HepG2 (cell line): ENCODE data around the gene RUSC1. TPM values are rescaled to one million over a fixed set of nuclear protein-coding genes. Genes with fewer than 3 reads are reported as not detected.
A peak's percentile ranks its signal among the peaks of the same experiment; 100 is the strongest.

ENCODE experiments used
- FOXA3 ChIP-seq: IDR thresholded peaks from 2 replicates; pipeline ENCODE4 v1.6.1; 2016; ENCODE audit warnings: missing genetic modification reagents, missing compliant biosample characterization
- JDP2 ChIP-seq: sonication (generic); formaldehyde crosslinking; IDR thresholded peaks from 2 replicates; pipeline ENCODE4 v1.8.1; 2022; ENCODE audit warnings: missing genetic modification reagents, borderline replicate concordance
- LBX2 ChIP-seq: sonication (generic); formaldehyde crosslinking; IDR thresholded peaks from 2 replicates; pipeline ENCODE4 v1.5.0; 2020; ENCODE audit warnings: missing genetic modification reagents, mild to moderate bottlenecking, borderline replicate concordance
- MEIS2 ChIP-seq: sonication (generic); formaldehyde crosslinking; IDR thresholded peaks from 2 replicates; pipeline ENCODE4 v1.9.0; 2021; ENCODE audit warnings: mild to moderate bottlenecking, missing genetic modification reagents
- MIER3 ChIP-seq: IDR thresholded peaks from 2 replicates; pipeline ENCODE4 v1.6.1; 2016; ENCODE audit warnings: missing compliant biosample characterization, borderline replicate concordance
- MLLT10 ChIP-seq: sonication (generic); formaldehyde crosslinking; IDR thresholded peaks from 2 replicates; pipeline ENCODE4 v1.4.0; 2020; ENCODE audit warnings: missing genetic modification reagents
- NR2F6 ChIP-seq, 2 experiments: IDR thresholded peaks; 2 replicates each; pipeline ENCODE4 v1.6.1; 2016; ENCODE audit warnings: antibody characterized with exemption in 1 of 2, mild to moderate bottlenecking in 1 of 2
- PAXIP1 ChIP-seq: sonication (generic); formaldehyde crosslinking; conservative IDR thresholded peaks from 2 replicates; pipeline ENCODE4 v1.4.0; 2020; ENCODE audit warnings: mild to moderate bottlenecking, missing genetic modification reagents, moderate library complexity
- PHB2 ChIP-seq: fragments of 450-650 bp; IDR thresholded peaks from 2 replicates; pipeline ENCODE4 v1.6.1; 2018; ENCODE audit not compliant: partially characterized antibody
- RXRA ChIP-seq: sonication (generic); formaldehyde crosslinking; IDR thresholded peaks from 2 replicates; pipeline ENCODE4 v1.5.1; 2020; ENCODE audit warnings: missing genetic modification reagents
- ZGPAT ChIP-seq: IDR thresholded peaks from 2 replicates; pipeline ENCODE4 v1.6.1; 2016; ENCODE audit warnings: mild to moderate bottlenecking
- ZNF10 ChIP-seq: sonication (generic); formaldehyde crosslinking; IDR thresholded peaks from 2 replicates; pipeline ENCODE4 v1.4.0; 2020; ENCODE audit warnings: mild to moderate bottlenecking, low read depth, missing genetic modification reagents, borderline replicate concordance
- ZNF274 ChIP-seq: sonication (generic); formaldehyde crosslinking; IDR thresholded peaks from 2 replicates; pipeline ENCODE4 v1.5.1; 2020; ENCODE audit warnings: mild to moderate bottlenecking, missing genetic modification reagents
- ZNF562 ChIP-seq: sonication (generic); formaldehyde crosslinking; IDR thresholded peaks from 2 replicates; pipeline ENCODE4 v1.8.0; 2022; ENCODE audit warnings: missing genetic modification reagents, borderline replicate concordance
- ZNF569 ChIP-seq: sonication (generic); formaldehyde crosslinking; IDR thresholded peaks from 2 replicates; pipeline ENCODE4 v1.5.0; 2020; ENCODE audit warnings: mild to moderate bottlenecking, missing genetic modification reagents, moderate library complexity, borderline replicate concordance
- ZNF709 ChIP-seq: sonication (generic); formaldehyde crosslinking; IDR thresholded peaks from 2 replicates; pipeline ENCODE4 v1.5.0; 2020; ENCODE audit warnings: mild to moderate bottlenecking, missing genetic modification reagents
- polyA plus RNA-seq, 8 experiments: library from polyadenylated mRNA; depleted of rRNA in 3 of 8; stranded (reverse) in 7 of 8; unstranded in 1 of 8; fragments of >200 nt; fragmentation: Illumina TruSeq in 4 of 8; extraction: Trizol in 4 of 8; gene quantifications; 2 replicates each; pipeline versions ENCODE4 v1.2.1 to v1.2.3, GENCODE V29; 2011 to 2016; ENCODE audit warnings: low read depth in 4 of 8, missing spikeins in 1 of 8, mixed read lengths in 1 of 8; ENCODE audit not compliant: insufficient read depth in 1 of 8
- total RNA-seq, 5 experiments: library from RNA; depleted of rRNA; stranded (reverse); fragments of >200 nt; fragmentation: Illumina TruSeq; extraction: Trizol; gene quantifications; 2 replicates each; pipeline ENCODE4 v1.2.3, GENCODE V29; 2016; ENCODE audit warnings: low read depth in 1 of 5
- TF ChIP-seq, protein P1 (sequence below): sonication (generic); formaldehyde crosslinking; IDR thresholded peaks from 2 replicates; pipeline ENCODE4 v1.8.0; 2022; ENCODE audit warnings: mild to moderate bottlenecking, missing genetic modification reagents, borderline replicate concordance
- TF ChIP-seq, protein P2 (sequence below), 2 experiments: IDR thresholded peaks; 2 replicates each; pipeline ENCODE4 v1.6.1; 2011 to 2012; ENCODE audit warnings: low read length in 2 of 2, borderline replicate concordance in 1 of 2, low read depth in 1 of 2, mild to moderate bottlenecking in 1 of 2, moderate library complexity in 1 of 2

RUSC1 gene
- total and polyA plus RNA-seq, 2 of the 13 experiments (the other 11 are each of a cell fraction or from before 2014, with no cell fraction given), result 18.7 to 20.4 TPM

DNA sequence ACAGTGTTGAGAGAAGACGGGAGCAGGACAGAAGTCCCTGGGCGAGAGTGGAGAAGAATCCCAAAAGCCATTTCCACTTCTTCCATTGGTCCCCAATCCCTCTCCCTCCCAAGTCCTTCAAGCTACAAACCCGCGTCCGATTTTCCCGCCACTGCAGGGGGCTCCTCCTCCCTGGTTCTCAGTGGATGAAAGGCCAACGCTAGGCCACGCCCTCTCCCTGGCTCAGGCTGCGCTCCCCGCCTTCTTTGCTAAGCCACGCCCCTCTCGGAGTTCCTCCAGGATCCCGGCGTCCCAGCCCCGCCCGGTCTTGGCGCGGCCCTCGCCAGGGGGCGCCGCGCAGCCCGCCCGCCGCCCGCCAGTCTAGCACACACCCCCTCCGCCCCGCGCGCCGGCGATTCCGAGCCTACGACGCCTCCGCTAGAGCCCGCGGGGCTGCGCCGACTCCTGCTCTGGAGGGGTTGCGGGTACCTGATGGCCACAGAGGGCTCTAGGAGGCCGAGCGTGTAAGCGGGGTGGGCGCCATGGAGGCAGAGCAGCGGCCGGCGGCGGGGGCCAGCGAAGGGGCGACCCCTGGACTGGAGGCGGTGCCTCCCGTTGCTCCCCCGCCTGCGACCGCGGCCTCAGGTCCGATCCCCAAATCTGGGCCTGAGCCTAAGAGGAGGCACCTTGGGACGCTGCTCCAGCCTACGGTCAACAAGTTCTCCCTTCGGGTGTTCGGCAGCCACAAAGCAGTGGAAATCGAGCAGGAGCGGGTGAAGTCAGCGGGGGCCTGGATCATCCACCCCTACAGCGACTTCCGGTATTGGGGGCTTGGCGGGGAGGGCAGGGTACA lies 43.4 kb upstream of the RUSC1 start, which contains the start of gene HCN3 (continued):
- TF ChIP-seq FOXA3, result peak; percentile 25
- TF ChIP-seq MIER3 (CRISPR knock-in tag), result no peak; the same call in 1 of the 2 replicates
- TF ChIP-seq ZNF274 (CRISPR knock-in tag), result 0 out of 2 replicates have a peak, but pooled peaks have one; percentile 52
- TF ChIP-seq, protein P1, sequence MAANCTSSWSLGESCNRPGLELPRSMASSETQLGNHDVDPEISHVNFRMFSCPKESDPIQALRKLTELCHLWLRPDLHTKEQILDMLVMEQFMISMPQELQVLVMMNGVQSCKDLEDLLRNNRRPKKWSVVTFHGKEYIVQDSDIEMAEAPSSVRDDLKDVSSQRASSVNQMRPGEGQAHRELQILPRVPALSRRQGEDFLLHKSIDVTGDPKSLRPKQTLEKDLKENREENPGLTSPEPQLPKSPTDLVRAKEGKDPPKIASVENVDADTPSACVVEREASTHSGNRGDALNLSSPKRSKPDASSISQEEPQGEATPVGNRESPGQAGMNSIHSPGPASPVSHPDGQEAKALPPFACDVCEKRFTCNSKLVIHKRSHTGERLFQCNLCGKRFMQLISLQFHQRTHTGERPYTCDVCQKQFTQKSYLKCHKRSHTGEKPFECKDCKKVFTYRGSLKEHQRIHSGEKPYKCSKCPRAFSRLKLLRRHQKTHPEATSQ (CRISPR knock-in tag), result no peak
- no peak for TF ChIP-seq NR2F6 (IDR thresholded peaks at IDR 0.05)
- TF ChIP-seq NR2F6 (CRISPR knock-in tag; IDR thresholded peaks at IDR 0.05), result no peak
- TF ChIP-seq LBX2, result no peak
- peak; percentile 80 for TF ChIP-seq ZNF709
- no peak for TF ChIP-seq MLLT10 (CRISPR knock-in tag)
- peak; percentile 41 for TF ChIP-seq PAXIP1 (CRISPR knock-in tag)
- TF ChIP-seq ZGPAT (CRISPR knock-in tag), result 0 out of 2 replicates have a peak, but pooled peaks have one; percentile 48
- no peak for TF ChIP-seq JDP2 (CRISPR knock-in tag)
- TF ChIP-seq ZNF569 (CRISPR knock-in tag), result no peak
- no peak; the same call in 1 of the 2 replicates for TF ChIP-seq RXRA
- no peak for TF ChIP-seq ZNF10
- TF ChIP-seq MEIS2, result peak; percentile 54
- TF ChIP-seq, protein P2, sequence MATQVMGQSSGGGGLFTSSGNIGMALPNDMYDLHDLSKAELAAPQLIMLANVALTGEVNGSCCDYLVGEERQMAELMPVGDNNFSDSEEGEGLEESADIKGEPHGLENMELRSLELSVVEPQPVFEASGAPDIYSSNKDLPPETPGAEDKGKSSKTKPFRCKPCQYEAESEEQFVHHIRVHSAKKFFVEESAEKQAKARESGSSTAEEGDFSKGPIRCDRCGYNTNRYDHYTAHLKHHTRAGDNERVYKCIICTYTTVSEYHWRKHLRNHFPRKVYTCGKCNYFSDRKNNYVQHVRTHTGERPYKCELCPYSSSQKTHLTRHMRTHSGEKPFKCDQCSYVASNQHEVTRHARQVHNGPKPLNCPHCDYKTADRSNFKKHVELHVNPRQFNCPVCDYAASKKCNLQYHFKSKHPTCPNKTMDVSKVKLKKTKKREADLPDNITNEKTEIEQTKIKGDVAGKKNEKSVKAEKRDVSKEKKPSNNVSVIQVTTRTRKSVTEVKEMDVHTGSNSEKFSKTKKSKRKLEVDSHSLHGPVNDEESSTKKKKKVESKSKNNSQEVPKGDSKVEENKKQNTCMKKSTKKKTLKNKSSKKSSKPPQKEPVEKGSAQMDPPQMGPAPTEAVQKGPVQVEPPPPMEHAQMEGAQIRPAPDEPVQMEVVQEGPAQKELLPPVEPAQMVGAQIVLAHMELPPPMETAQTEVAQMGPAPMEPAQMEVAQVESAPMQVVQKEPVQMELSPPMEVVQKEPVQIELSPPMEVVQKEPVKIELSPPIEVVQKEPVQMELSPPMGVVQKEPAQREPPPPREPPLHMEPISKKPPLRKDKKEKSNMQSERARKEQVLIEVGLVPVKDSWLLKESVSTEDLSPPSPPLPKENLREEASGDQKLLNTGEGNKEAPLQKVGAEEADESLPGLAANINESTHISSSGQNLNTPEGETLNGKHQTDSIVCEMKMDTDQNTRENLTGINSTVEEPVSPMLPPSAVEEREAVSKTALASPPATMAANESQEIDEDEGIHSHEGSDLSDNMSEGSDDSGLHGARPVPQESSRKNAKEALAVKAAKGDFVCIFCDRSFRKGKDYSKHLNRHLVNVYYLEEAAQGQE (IDR thresholded peaks at IDR 0.05; ENCODE audit: borderline replicate concordance in 1 of 2, low read depth in 1 of 2, low read length in 2 of 2), result peak in 1 of 2 experiments; percentile 25; a peak in 3 of 4 replicates
- no peak for TF ChIP-seq PHB2
- no peak for TF ChIP-seq ZNF562 (CRISPR knock-in tag)
